ENCODE data around the gene ULBP3.
A peak's percentile ranks its signal among the peaks of the same experiment; 100 is the strongest.

Gene ULBP3

DNA sequence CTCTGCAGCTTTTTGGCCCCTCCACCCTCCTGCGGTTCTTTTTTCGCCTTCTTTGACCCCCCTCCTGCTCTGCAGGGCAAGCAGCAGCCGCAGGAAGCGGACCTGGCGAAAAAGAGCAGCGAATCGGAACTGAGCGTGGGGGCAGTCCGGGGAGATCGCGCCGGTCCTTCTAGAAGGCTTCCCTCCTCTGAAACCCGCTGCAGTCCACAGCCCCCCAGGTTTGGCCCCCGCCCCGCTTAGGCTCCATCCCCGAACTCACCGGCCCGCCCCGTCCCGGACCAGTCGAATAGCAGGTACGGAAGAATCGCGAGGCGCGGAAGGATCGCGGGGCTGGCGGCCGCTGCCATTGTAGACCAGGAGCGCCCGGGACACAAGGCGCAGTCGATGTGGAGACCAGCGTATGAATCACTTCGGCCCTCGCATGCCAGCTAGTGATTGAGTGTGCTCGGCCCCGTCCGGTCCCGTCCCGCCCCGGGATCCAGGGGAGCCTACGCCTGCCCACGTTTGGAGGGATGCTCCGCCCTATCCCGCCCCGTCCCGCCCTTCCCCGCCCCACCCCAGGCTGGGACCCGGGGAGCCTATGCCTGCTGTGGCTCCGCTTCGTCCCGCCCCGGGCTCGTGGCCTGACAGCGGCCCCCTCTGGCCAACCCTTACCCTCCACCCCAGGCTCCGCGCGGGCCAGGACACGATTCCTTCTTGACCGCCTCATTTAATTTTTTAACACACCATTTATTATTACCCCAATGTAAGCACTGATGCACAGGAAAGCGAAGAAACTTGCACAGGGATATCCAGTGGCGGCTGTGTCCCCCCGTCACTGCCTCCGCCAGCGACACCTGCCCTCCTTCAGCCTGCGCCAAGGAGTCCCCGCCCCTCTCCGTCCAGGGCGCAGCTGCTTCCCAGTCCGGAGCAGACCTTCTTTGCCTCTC is at the start of gene ULBP3:
Gene ULBP3 (minus strand): TSS at position 402 of the 929 bp plus-strand sequence. CDS start 55 bp downstream, at position 347.
- DNase-seq (ENCODE audit: low read depth): peak; percentile 96

DNA sequence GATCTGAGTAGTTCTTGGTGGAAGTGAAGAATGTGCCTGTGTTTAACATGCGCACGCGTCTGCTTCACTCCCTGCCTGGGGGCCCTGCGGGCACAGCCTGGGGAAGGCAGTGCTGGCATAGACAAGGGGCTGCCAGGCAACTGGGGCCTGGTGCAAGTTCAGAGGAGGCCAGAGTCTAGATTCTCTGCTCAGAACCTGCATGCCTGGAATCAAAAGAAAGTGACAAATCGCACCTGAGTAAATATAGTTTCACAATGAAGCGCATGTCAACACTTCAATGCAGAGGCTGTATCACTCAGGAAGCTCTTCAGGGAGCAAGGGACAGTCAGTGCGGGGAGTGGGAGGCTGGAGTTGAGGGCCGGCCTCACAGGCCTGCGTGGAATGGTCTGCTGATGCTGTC is 49.7 kb upstream of the ULBP3 start:
- no peak for DNase-seq (ENCODE audit: low read depth)

DNA sequence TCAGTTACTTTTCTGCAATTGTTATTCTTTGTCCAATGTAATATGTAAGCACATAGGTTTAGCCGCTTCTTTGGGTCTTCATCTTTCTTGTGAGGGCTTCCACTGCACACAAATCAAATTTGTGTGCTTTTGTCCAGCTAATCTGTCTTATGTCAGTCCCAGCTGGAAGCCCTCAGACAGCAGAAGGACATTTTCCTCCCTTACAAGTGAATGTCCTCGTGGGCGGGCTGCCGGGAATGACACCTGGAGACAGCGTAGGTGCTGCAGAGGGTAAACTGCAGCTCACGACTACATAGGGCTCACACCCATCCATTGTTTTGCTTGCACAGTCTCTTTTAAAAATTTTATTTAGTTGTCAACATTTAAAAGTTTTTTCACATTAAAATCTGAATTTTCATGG is 49.3 kb upstream of the ULBP3 start:
- DNase-seq (ENCODE audit: low read depth): no peak

DNA sequence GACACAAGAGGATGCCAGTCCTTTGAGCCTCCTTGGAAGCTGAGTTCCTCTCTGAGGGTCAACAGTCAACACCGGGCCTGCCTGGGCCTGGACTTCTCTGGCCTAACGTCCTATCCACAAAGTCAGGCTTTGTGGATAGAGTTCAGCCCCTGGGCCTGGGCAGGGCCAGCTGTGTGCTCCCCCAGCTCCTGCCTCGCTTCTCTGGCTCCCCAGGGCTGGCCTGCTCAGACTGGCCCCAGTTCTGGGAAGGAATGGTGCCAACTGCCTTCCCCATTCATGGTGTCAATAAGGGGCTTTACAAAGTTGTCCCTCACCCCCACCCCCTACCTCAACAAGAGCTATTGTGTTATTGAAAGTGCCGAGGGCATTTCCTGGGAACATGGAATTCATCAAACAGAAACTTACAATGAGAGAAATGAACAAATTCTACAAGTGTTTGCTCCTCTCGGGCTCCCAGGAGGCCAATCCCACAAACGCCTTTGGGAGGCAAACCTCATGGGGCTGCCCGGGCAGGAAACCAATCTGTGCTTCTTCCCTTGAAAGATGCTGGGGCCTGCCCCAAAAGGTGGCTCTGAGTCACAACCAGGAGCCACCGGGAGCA is 47.4 kb upstream of the ULBP3 start:
- no peak for DNase-seq (ENCODE audit: low read depth)

DNA sequence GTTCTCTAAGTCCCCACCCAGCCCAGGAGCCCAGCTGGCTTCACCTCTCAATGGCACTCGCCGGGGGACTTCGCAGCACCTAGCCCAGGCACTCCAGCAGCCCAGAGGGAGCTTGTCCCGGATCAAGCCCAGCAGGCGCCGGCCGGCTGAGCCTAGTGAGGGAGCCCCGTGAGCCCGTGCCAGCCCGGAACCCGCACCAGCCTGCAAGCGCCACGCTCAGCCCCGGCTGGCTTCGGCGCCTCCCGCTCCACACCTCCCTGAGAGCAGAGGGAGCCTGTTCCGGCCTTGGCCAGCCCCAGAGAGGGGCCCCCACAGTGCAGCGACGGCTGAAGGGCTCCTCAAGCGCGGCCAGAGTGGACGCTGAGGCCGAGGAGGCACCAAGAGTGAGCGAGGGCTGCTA is 46.8 kb upstream of the ULBP3 start:
- no peak for DNase-seq (ENCODE audit: low read depth)

DNA sequence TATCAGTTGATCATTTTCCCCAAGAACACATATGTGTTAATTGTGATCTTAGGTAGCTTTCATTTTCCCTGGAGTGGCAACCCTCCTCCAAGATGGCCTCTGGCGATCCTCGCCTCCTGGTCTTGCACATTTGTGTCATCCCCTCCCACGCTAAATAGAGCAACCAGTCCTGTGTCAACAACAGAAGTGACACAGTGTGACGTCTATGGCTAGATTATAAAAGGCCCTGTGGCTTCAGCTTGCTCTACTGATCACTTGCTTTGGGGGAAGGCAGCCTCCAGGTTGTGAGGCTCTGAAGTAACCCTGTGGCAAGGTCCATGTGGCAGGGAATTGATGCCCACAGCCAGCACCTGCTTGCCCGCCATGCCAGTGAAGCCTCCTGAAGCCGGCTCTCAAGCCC is 43.3 kb upstream of the ULBP3 start:
- DNase-seq (ENCODE audit: low read depth): no peak

DNA sequence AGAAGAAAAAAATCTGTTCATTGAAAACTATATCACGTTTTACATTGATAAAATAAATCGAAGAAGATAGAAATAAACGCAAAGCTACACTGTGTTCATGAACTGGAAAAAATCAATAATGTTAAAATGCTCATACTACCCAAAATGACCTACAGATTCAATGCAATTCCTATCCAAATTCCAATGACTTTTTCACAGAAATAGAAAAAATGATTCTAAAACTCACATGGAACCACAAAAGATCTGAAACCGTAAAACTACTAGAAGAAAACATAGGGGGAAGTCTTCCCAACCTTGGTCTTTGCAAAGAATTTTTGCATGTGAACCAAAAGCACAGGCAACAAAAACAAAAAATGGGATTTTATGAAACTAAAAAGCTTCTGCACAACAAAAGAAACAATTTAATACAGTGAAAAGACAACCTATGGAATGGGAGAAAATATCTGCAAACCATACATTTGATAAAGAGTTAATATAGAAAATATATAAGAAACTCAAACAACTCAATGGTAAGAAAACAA is 33.9 kb upstream of the ULBP3 start:
- DNase-seq (ENCODE audit: low read depth): no peak

DNA sequence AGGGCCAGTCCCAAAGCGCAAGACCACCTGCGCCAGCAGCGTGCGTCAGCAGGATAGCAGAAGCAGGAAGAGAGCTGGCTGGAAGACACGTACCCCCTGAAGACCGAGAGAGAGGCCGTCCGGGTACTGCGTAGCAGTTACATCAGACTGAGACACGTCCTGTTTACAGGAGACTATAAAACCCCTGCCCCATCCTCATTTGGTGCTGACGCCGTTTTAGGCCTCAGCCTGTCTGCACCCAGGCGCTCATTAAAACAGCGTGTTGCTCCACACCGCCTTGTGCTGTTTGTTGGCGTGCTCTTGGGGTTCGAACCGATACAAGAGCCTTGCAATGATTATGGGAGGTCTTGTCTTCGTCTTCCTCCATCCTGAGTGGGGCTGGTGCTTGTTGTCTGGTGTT is 31.8 kb upstream of the ULBP3 start:
- no peak for DNase-seq (ENCODE audit: low read depth)

DNA sequence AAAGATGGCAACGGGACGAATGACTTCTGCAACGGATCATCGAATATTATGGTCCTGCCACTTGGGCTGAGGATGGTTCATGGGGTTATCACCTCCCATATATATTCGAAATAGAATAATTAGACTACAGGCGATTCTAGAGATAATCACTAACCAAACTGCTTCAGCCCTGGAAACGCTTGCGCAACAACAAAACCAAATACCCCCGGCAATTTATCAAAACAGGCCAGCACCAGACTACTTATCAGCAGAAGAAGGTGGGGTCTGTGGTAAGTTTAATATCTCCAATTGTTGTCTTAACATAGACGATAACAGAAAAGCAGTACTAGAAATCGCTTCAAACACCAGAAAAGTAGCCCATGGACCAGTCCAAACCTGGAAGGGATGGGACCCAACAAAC is 31.0 kb upstream of the ULBP3 start:
- DNase-seq (ENCODE audit: low read depth): no peak

DNA sequence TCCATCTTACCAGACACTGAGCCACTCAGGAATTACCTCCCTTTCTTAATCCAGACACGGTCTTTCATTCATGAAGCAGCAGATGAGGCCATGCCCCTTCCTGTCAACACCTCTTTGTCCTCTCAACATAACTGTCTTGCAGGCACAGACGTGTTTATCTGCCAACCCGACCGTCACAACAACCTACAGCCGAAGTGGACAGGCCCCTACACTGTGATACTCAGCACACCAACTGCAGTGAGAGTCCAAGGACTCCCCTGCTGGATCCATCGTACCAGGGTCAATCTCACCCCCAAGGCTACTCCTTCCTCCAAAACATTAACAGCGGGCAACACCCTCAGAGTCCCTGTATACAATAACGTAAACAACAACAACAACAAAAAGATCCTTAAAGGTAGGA is 30.6 kb upstream of the ULBP3 start:
- DNase-seq (ENCODE audit: low read depth): no peak

DNA sequence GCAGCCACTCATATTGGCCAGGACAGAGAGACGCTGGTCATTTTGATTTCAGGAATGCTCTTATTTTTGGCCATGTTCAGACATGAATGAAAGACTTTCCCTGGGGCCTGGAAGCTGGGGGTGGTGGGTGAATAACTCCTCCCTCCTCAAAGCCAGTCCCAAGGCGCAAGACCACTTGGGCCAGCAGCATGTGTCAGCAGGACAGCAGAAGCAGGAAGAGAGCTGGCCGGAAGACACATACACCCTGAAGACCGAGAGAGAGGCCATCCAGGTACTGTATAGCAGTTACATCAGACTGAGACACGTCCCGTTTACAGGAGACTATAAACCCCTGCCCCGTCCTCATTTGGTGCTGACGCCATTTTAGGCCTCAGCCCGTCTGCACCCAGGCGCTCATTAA is 29.2 kb upstream of the ULBP3 start:
- no peak for DNase-seq (ENCODE audit: low read depth)

DNA sequence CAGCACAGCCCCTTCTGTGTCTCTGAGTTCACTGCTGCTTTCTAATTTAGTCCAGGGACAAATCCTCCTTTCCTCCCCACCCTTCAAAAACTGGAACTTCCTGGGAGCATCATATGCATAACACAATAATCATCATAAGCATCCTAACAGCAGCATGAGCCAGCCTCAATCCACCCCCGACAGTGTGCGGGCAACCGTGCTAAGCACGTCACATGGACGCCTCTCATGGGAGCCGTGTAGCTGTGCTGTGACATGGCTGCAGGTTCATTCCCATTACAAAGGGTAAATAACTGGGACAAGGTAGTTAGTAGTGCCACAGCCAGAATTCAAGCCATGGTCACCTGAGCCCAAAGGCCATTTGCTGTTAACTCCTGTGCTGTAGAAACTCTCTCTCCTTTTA is 24.5 kb upstream of the ULBP3 start:
- no peak for DNase-seq (ENCODE audit: low read depth)

DNA sequence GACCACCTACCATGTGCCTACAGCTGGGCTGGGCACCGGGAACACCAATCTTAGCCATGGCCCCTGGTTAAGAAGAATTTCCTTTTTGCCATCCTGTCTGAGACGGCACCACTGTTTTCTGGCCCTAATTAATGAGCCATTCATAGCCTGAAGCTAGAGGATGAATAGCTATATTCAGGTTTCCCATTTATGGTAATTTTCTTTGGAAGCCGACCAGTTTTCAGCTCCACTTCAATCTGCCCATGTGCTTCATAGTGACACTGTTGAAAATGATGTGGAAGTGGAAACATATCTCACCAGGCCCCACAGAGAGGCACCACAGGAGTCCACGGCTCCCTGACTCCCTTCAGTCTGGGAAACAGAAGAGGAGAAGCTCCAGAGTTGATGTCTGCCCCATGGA is 22.6 kb upstream of the ULBP3 start:
- DNase-seq (ENCODE audit: low read depth): no peak

DNA sequence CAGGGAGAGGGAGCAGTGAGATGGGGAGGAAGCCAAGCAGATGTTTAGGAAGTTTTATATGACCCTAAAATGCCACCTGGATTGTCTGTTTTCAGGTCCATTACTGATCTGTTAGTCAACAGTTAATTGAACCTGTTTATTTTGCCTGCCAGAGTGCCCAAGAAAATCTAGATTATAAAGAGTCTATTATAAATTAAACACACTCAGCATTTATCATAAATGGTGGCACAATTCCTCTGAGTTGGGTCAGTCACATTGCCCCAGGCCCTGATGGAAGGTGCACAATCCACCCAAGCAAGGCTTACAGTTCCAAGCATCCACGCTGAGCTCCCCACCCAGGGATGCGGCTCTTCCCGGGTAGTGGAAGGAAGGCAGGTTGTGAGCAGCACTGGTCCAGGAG is 21.4 kb upstream of the ULBP3 start:
- no peak for DNase-seq (ENCODE audit: low read depth)

DNA sequence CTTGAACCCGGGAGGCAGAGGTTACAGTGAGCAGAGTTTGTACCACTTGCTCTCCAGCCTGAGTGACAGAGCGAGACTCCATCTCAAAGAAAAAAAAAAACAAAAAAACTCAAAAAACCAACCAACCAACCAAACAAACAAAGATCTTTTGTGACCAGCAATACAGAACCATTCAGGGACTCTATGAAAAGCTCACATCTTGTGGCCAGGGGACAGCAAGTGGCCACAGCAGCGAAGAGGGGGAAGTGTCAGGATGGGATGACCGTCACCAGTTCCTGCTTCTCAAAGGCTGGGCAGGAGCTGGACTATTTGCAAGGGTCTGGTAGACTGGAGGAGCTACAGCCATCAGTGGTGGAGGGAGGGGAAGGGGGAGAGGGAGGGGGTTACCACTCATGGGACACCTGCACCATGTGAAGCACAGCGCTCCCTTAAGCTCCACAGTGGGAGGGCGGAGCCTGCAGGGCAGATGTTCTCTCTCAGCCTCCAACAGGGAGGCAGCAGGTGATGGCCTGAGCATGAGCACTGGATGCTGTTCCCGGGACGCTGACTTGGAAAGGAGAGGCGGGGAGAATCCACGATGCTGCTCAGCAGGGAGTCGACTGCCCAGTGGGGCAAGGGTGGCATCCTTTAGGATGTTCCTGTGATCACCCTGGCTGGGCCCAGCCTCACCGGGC is 19.7 kb upstream of the ULBP3 start:
- no peak for DNase-seq (ENCODE audit: low read depth)

DNA sequence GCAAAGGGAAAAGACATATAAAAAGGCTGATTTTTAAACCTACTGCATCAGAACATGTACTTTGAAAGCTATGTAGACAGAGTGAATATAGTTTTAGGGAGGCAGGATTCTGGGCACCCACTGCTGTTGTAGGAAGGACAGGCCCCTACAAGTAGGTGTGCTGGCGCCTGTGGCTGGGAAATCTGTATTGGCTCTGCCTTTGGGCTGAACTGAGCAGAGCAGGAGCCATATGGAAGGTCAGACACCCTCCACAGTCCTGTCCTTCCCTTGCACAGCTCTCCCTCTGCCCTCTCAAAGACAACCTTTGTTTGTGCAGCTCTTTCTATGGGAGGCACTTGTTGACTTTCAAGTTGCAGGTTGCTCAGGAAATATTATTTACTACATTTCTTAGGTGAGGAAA is 18.4 kb upstream of the ULBP3 start:
- DNase-seq (ENCODE audit: low read depth): no peak

DNA sequence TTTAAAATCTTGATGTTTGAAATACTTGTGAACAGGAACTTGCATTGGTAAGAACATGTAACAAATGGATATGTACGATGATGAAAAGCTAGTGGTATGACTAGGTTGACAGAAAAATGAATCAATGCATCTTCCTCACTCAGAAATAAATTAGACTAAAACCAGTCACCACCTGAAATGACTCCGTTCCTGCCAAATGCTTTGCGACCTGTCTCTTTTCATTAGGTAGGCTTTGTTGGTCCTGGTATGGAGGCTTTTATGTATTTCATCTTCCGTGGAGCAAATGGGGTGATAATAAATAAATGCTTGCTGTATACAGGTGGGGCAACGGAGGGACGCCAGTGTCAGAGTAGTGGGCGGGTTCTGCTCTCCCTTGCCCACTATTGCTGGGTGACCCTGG is 17.1 kb upstream of the ULBP3 start:
- no peak for DNase-seq (ENCODE audit: low read depth)

DNA sequence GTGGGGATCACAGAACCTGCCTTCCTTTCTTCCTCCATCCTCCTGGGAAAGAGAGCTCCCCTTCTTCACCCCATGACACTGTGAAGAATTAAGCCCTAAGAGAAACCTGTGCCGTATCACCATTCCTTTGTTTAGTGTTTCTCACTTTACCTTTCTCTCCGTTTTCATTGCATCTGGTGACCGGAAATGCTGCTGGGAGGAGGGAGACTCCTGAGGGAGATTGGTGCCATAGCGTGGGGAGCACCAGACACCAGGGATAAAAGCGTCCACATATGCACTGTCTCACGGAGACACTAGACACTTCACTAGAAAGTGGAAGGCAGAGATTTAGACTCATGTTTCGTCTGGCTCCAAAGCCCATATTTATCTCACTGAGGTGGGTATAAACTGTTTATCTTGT is 15.5 kb upstream of the ULBP3 start:
- DNase-seq (ENCODE audit: low read depth): no peak

DNA sequence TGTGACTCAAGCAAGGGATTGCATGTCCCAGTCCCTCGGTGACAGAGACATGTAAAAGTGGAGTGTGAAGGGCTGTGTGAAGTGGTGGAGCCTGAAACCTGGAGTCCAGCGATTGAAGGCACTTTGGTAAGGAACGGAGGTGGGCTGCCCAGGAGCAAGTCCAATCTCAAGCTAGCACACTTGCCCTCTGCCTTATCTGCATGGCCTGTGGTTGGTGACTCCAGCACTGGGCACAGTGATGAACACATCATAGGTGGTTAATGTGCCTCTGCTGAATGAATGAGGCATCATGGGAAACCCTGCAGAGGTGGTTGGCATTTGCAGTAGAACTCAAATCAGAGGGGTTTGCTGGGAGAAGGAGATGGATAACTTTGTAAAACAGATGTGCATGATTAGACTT is 14.9 kb upstream of the ULBP3 start:
- DNase-seq (ENCODE audit: low read depth): no peak

DNA sequence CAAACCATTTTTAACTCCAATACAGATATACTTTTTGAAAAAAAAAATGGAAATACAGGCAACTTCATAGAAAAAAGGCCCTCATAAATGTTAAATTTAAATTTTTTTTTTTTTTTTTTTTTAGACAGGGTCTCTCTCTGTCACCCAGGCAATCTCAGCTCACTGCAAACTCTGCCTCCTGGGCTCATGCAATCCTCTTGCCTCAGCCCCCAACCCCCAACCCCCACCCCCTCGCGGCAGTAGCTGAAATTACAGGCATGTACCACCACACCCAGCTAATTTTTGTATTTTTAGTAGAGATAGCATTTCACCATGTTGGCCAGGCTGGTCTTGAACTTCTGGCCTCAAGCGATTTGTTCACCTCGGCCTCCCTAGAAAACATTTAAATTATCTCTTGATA is 12.8 kb upstream of the ULBP3 start:
- DNase-seq (ENCODE audit: low read depth): no peak

DNA sequence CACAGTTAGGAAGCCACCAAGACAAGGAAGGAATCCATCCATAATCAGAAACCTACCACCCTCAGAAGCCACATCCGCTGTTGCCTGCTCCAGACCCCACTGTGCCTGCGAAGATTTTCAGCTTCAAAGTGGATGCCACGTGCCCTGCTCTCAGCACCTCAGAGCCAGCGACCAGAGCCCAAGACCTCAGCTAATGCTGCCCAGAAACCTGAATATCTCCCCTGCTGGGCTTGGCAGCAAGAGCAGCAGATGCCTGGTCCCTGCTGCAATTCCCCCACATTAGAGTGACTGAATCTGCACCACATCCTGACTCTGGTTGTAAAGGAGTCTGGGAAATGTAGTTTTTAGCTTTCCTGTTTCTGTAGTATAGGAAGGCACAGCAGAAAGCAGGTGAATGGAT is 10.7 kb upstream of the ULBP3 start:
- no peak for DNase-seq (ENCODE audit: low read depth)

DNA sequence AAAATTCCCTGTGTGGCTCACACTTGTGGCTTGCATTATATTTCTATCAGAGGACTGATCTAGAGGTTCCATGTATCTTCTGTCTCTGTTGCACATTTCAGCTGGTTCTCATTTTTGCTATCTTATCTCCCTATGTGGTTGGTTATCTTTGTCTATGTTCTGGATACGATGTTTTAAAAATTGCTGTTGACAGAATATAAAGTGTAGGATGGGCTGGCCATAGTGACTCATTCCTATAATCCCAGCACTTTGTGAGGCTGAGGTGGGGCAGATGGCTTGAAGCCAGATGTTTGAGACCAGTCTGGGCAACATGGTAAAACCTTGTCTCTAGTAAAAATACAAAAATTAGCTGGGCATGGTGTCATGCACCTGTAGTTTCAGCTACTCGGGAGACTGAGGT is 9.9 kb upstream of the ULBP3 start:
- no peak for DNase-seq (ENCODE audit: low read depth)

Measured in fibroblast of gingiva (primary cell).